ENCODE results near the gene MAPKAPK5.

The MAPKAPK5 gene

GRCh38 chr12:111881716-111882115 lies 39.7 kb downstream of the MAPKAPK5 start:
- TF ChIP-seq, protein P1, sequence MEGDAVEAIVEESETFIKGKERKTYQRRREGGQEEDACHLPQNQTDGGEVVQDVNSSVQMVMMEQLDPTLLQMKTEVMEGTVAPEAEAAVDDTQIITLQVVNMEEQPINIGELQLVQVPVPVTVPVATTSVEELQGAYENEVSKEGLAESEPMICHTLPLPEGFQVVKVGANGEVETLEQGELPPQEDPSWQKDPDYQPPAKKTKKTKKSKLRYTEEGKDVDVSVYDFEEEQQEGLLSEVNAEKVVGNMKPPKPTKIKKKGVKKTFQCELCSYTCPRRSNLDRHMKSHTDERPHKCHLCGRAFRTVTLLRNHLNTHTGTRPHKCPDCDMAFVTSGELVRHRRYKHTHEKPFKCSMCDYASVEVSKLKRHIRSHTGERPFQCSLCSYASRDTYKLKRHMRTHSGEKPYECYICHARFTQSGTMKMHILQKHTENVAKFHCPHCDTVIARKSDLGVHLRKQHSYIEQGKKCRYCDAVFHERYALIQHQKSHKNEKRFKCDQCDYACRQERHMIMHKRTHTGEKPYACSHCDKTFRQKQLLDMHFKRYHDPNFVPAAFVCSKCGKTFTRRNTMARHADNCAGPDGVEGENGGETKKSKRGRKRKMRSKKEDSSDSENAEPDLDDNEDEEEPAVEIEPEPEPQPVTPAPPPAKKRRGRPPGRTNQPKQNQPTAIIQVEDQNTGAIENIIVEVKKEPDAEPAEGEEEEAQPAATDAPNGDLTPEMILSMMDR (conservative IDR thresholded peaks at IDR 0.05): no peak
- TF ChIP-seq ZFX (IDR thresholded peaks at IDR 0.05): no peak
- H3K27ac ChIP-seq: no peak overlapping the region

DNA sequence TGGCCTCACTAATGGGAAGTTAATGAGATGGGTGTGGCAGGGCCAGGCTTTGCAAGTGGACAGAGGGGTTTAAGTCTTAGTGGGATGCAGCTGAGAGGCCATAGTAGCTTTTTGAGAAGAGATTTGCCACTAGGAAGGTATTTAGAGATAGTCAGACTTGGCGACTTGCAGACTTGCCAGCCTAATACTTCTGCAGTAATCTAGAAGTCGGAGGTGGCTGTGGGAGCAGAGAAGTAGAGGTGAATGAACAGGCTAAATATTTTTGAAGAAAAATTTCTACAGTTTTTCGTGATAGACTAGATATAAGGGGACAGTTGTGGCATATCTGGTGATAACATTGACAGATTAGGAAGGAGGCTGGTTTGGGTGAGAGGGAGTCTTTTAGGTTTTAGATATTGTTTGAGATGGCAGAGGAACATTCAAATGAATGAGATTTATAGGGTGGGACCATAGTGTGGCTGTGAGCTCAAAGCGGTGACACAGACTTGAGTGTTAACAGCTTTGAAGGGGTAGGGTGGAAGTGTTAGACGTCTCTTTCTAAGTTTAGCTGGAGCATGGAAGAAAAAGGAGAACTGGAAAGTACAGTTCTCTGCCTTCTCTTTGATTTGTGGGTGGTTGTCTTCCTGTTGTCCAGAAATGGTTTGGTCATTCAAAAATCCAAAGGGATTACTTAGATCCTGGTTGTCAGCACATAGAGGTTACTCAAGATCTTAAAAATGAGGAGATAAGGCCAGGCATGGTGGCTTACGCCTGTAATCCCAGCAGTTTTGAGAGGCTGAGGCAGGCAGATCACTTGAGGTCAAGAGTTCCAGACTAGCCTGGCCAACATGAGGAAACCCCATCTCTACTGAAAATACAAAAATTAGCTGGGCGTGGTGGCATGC lies 44.9 kb downstream of the MAPKAPK5 start:
- TF ChIP-seq, protein P1 (conservative IDR thresholded peaks at IDR 0.05): no peak
- TF ChIP-seq ZFX (IDR thresholded peaks at IDR 0.05): no peak
- H3K27ac ChIP-seq: no peak overlapping the region

DNA sequence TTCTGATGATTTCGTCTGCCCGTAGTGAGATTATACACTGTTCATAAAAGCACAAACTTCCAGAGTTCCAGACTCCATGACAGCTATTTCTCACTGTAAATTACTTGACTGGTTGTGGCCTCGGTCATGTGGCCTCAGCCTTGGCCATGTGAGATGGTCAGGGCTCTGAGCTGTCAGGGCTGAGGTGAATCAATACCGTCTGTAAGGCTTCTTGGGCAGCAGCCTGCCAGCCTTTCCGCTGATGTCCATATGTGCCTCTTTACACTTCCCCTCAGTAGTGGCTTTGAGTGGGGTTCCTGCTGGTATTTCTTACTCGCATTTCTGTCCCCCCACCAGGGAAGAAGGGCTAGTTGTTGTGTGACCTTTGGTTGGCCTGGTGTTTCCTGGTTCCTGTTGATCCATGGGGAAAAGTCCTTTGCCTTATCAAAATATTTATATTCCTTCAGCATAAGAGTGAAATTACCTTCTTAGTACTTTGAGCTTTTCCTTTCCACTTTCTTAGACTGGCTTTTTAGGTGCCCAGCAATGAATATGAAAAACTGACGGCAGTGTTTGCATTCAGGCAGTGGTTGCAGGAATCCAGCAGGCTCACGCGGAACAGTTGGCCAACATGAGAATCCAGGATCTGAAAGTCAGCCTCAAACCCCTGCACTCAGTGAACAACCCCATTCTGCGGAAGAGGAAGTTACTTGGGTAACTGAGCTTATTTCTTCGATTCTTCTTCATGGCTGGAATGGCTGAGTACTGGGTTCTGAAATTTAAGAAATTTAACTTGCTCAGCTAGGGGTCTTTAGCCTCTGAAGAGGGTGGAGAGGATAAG lies 46.1 kb downstream of the MAPKAPK5 start:
- no peak overlapping the region for H3K27ac ChIP-seq

DNA sequence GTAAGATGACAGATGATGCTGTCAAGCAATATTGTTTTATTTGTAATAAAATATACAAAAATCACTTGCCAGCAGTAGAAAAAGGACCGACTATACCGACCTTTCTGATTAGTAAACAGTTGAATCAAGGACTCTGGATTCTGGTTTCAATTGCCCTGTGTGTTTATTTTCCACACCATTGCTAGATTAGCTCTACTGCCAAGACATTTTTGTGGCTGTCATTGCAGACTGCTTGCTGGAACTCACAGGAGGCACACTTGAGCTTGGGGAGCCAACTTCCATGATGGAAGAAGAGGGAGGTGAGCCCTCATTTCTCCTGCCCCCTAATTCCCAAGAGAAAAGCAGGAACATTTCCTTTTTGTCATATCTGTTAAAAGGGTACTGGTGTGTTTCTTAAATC lies 51.3 kb downstream of the MAPKAPK5 start:
- H3K27ac ChIP-seq: no peak overlapping the region
- TF ChIP-seq ZFX (IDR thresholded peaks at IDR 0.05): no peak
- TF ChIP-seq, protein P1 (conservative IDR thresholded peaks at IDR 0.05): no peak

More for the DNA sequence above, 46.1 kb downstream of the MAPKAPK5 start:
- TF ChIP-seq ZFX (IDR thresholded peaks at IDR 0.05): no peak
- TF ChIP-seq, protein P1 (conservative IDR thresholded peaks at IDR 0.05): no peak

- TF ChIP-seq ZFX (IDR thresholded peaks at IDR 0.05): no peak
- no peak overlapping the region for H3K27ac ChIP-seq
Measured at GRCh38 chr12:111894556-111894955, 52.5 kb downstream of the MAPKAPK5 start.

- H3K27ac ChIP-seq: no peak overlapping the region
- TF ChIP-seq ZFX (IDR thresholded peaks at IDR 0.05): no peak
- TF ChIP-seq, protein P1 (conservative IDR thresholded peaks at IDR 0.05): no peak
Measured at GRCh38 chr12:111901182-111901581, 59.2 kb downstream of the MAPKAPK5 start.

DNA sequence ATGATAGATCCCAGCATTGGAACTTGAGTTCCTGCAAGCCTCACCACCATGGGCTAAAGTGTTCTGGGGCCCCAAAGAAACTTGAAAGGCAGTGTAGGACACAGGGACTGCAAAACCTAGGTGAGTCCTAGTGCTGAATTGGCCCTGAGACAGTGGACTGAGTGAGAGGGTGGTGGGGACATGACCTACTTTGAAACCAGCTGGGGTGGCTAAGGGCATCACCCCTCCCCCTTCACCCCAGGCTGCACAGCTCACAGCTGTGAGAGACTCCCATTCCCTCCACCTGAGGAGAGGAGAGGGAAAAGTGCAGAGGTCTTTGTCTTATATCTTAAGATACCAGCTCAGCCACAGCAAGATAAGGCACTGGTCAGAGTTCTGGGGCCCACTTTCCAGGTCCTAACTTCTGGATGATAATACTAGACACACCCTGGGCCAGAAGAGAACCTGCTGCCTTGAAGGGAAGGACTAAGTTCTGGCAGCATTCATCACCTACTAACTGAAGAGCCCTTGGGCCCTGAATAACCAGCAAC lies 62.5 kb downstream of the MAPKAPK5 start:
- TF ChIP-seq, protein P1 (conservative IDR thresholded peaks at IDR 0.05): no peak
- TF ChIP-seq ZFX (IDR thresholded peaks at IDR 0.05): no peak

More for the DNA sequence above, 62.5 kb downstream of the MAPKAPK5 start:
- H3K27ac ChIP-seq: no peak overlapping the region

Data from C4-2B (cell line).